Measurements from ENCODE around the gene ZDHHC4.

Gene ZDHHC4

GRCh38 chr7:6608081-6608480, 30.8 kb downstream of the ZDHHC4 start:
- no peak for DNase-seq

- no peak for DNase-seq
Observed at GRCh38 chr7:6608794-6609193, 31.5 kb downstream of the ZDHHC4 start.

GRCh38 chr7:6612819-6613218, 35.6 kb downstream of the ZDHHC4 start:
- DNase-seq: no peak

- no peak for DNase-seq
Observed at GRCh38 chr7:6613706-6614105, 36.5 kb downstream of the ZDHHC4 start.

GRCh38 chr7:6614953-6615722, 37.9 kb downstream of the ZDHHC4 start, which contains the start of gene ZNF853:
ZNF853 (plus strand) TSS chr7:6615610; CDS start chr7:6616175, 565 bp downstream.
- no peak for DNase-seq

GRCh38 chr7:6615723-6616555, 38.7 kb downstream of the ZDHHC4 start:
- DNase-seq: no peak

- no peak for DNase-seq
Observed at GRCh38 chr7:6616854-6617643, 39.8 kb downstream of the ZDHHC4 start.

- DNase-seq: no peak
Observed at GRCh38 chr7:6618621-6619020, 41.4 kb downstream of the ZDHHC4 start.

GRCh38 chr7:6619961-6620360, 42.7 kb downstream of the ZDHHC4 start:
- no peak for DNase-seq

- DNase-seq: no peak
Observed at GRCh38 chr7:6621195-6622133, 44.2 kb downstream of the ZDHHC4 start.

- no peak for DNase-seq
Observed at GRCh38 chr7:6622134-6622710, 45.0 kb downstream of the ZDHHC4 start.

GRCh38 chr7:6623589-6624245, 46.5 kb downstream of the ZDHHC4 start:
- DNase-seq: no peak

- no peak for DNase-seq
Observed at GRCh38 chr7:6624246-6624611, 47.0 kb downstream of the ZDHHC4 start.

GRCh38 chr7:6628045-6628444, 50.8 kb downstream of the ZDHHC4 start:
- DNase-seq: no peak

GRCh38 chr7:6630007-6630849, 53.0 kb downstream of the ZDHHC4 start:
- no peak for DNase-seq

- DNase-seq: no peak
Observed at GRCh38 chr7:6631605-6632004, 54.4 kb downstream of the ZDHHC4 start.

GRCh38 chr7:6634021-6634420, 56.8 kb downstream of the ZDHHC4 start:
- DNase-seq: no peak

- DNase-seq: peak; percentile 5 to 30
Observed at GRCh38 chr7:6634971-6635370, 57.7 kb downstream of the ZDHHC4 start.

GRCh38 chr7:6636741-6637543, 59.7 kb downstream of the ZDHHC4 start, which contains the start of gene ZNF316:
ZNF316 (plus strand) TSS chr7:6637318; CDS start chr7:6642410, 5,092 bp downstream.
- DNase-seq: peak; percentile 11 to 31
